ENCODE measurements around the gene SAMD4A.

SAMD4A gene

DNA sequence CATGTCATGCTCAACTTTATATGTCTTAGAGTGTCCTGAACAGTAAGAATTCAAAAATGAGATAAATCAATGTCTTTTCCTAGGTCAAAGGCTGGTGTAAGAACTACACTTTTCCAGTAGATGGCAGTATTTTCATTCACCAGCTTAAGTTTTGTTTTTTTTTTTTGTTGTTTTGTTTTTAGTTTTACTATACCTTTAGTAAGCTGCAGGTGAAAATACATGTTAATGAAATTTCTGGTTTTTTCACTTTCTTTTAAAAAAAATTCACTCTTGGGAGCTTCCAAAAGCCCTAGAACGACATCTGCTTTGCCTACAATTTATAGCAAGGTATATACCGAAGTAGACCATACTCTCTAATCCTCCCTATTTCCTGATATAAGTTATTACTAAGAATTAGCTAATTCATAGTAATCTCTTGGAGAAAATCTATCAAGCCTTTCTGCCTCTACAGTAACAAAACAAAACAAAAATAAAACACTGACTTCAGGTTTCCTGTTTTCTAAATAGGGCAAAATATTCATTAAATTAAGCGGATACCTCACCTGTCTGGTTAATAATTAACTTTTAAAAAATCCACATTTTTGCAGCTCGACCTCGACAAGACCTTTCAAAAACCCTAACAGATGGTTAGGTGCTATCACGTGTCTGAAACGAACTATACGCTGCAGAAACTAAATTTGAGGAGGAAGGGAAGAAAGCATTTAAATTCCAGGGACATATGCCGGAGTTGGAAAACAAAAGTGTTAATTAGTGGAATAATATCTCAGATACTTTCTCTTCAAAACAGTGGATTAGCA, 2.7 kb upstream of the SAMD4A start:
- Histone ChIP-seq H2AFZ (ENCODE audit: low read depth, low read length, severe bottlenecking) (no peak overlapping the region), H3K4me3 (ENCODE audit: insufficient read depth, low read length, poor library complexity, severe bottlenecking) (no peak overlapping the region), H3K27me3 (ENCODE audit: low read length) (no peaks in the 10 kb centered on the region), H3K36me3 (ENCODE audit: low read length) (no peaks in the 10 kb centered on the region), H3K9ac (ENCODE audit: low read length) (no peak overlapping the region), H3K79me2 (ENCODE audit: insufficient read depth, low read length) (no peaks in the 10 kb centered on the region), H3K9me3 (ENCODE audit: insufficient read depth, low read length) (no peaks in the 10 kb centered on the region), H3F3A (ENCODE audit: insufficient read depth) (peaks cover 9% of the 10 kb centered on the region), H4K20me1 (ENCODE audit: low read depth, low read length) (0 out of 2 replicates have a peak, but pooled peaks cover 4% of the 10 kb centered on the region), H3K9me2 (replicated peaks; ENCODE audit: insufficient read depth, low read length) (no peaks in the 10 kb centered on the region), H3K27ac (ENCODE audit: low read depth, low read length) (no peak overlapping the region), H3K4me2 (ENCODE audit: low read depth, low read length, poor library complexity, severe bottlenecking) (peak overlapping the region; percentile 95)
- TF ChIP-seq EZH2phosphoT487 (conservative IDR thresholded peaks at IDR 0.05; ENCODE audit: low read length) (peak; percentile 78; the same call in 1 of the 2 replicates), CTCF (IDR thresholded peaks at IDR 0.05; ENCODE audit: insufficient read depth, low read length, poor library complexity, severe bottlenecking) (peak; percentile 77)

DNA sequence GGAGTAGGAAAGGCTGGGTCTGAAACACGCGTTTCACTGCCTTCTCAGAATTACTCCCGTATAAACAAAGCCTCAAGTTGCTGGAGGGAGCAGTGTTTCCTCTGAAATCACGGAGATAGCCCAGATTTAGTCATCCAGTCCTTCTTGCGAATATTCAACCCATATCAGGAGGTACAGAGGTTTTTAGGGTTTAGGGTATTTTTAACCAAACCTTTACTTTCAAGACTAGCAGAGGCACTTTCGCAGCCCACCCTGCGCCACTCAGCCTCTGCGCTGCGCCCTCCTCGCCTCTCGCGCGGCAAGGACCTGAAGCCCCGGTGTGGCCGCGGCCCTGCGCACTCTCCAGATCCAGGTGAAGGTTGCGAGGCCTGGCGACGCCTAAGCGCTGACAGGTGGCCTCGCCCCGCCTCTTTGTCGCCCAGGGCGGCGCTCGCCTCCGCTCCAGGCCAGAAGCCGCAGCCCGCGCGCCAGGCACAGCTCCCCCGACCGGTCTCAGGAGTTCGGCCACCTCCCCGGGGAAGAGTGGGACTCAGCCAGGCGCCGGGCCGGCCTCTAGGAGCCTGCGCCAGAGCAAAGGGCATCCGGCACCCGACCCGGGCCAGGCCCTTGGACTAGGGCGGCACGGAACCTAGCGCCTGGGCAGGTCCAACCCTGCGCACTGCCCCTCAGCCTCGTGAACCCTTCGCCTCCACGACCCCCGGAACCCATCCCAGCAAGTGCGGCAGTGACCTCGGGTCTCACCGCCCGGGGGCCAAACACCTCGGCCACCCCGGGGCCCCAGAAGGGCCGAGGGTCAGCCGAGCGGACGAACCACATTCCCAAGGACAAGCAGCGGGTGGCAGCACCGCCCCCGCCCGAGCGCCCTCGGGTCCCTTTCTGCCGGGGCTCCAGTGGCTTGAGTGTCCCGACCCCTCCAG, 1.8 kb upstream of the SAMD4A start:
- Histone ChIP-seq H3K4me3 (ENCODE audit: insufficient read depth, low read length, poor library complexity, severe bottlenecking) (peak overlapping the region; percentile 75), H3F3A (ENCODE audit: insufficient read depth) (peaks cover 9% of the 10 kb centered on the region), H3K27ac (ENCODE audit: low read depth, low read length) (no peak overlapping the region), H3K36me3 (ENCODE audit: low read length) (no peaks in the 10 kb centered on the region), H3K9me2 (replicated peaks; ENCODE audit: insufficient read depth, low read length) (no peaks in the 10 kb centered on the region), H3K9ac (ENCODE audit: low read length) (peak overlapping the region; percentile 9; the same call in 1 of the 2 replicates), H3K79me2 (ENCODE audit: insufficient read depth, low read length) (no peaks in the 10 kb centered on the region), H3K4me2 (ENCODE audit: low read depth, low read length, poor library complexity, severe bottlenecking) (peak overlapping the region; percentile 95), H3K9me3 (ENCODE audit: insufficient read depth, low read length) (no peaks in the 10 kb centered on the region), H4K20me1 (ENCODE audit: low read depth, low read length) (0 out of 2 replicates have a peak, but pooled peaks cover 4% of the 10 kb centered on the region), H3K27me3 (ENCODE audit: low read length) (no peaks in the 10 kb centered on the region), H2AFZ (ENCODE audit: low read depth, low read length, severe bottlenecking) (peak overlapping the region; percentile 37)
- TF ChIP-seq EZH2phosphoT487 (conservative IDR thresholded peaks at IDR 0.05; ENCODE audit: low read length) = no peak
- no peak for TF ChIP-seq CTCF (IDR thresholded peaks at IDR 0.05; ENCODE audit: insufficient read depth, low read length, poor library complexity, severe bottlenecking)

- no peak for TF ChIP-seq EZH2phosphoT487 (conservative IDR thresholded peaks at IDR 0.05; ENCODE audit: low read length)
- no peak for TF ChIP-seq CTCF (IDR thresholded peaks at IDR 0.05; ENCODE audit: insufficient read depth, low read length, poor library complexity, severe bottlenecking)
- Histone ChIP-seq H3K36me3 (ENCODE audit: low read length) (no peaks in the 10 kb centered on the region), H3K4me2 (ENCODE audit: low read depth, low read length, poor library complexity, severe bottlenecking) (peak overlapping the region; percentile 95), H3K79me2 (ENCODE audit: insufficient read depth, low read length) (no peaks in the 10 kb centered on the region), H2AFZ (ENCODE audit: low read depth, low read length, severe bottlenecking) (peak overlapping the region; percentile 93), H3K9me3 (ENCODE audit: insufficient read depth, low read length) (no peaks in the 10 kb centered on the region), H3K9ac (ENCODE audit: low read length) (peak overlapping the region; percentile 65), H4K20me1 (ENCODE audit: low read depth, low read length) (0 out of 2 replicates have a peak, but pooled peaks cover 4% of the 10 kb centered on the region), H3F3A (ENCODE audit: insufficient read depth) (peaks cover 9% of the 10 kb centered on the region), H3K27me3 (ENCODE audit: low read length) (no peaks in the 10 kb centered on the region), H3K4me3 (ENCODE audit: insufficient read depth, low read length, poor library complexity, severe bottlenecking) (peak overlapping the region; percentile 75), H3K9me2 (replicated peaks; ENCODE audit: insufficient read depth, low read length) (no peaks in the 10 kb centered on the region), H3K27ac (ENCODE audit: low read depth, low read length) (no peak overlapping the region)
These were observed 1.0 kb upstream of the SAMD4A start for GRCh38 chr14:54565785-54566409.

Data from SU-DHL-6 (cell line).